ENCODE measurements around the gene ESM1.
"Not testable (repeated sequence)": the region's sequence is repeated elsewhere in the genome, so short reads cannot be mapped to it uniquely, and the experiment has no call there.

Gene ESM1

GRCh38 chr5:55003432-55004065 is 18.2 kb upstream of the ESM1 start:
- FAIRE-seq (no peak), DNase-seq (ENCODE audit: insufficient read length) (no peak)
- TF ChIP-seq POLR2A (IDR thresholded peaks at IDR 0.05; ENCODE audit: low read depth, low read length), result no peak
- TF ChIP-seq POLR2AphosphoS5 (IDR thresholded peaks at IDR 0.05; ENCODE audit: low read depth, low read length), result no peak
- no peak for TF ChIP-seq TAF1 (IDR thresholded peaks at IDR 0.05; ENCODE audit: borderline replicate concordance, low read depth, low read length)

- DNase-seq (ENCODE audit: insufficient read length); FAIRE-seq: not testable (repeated sequence)
These were observed 16.8 kb upstream of the ESM1 start for GRCh38 chr5:55002166-55002565.

GRCh38 chr5:54997081-54997480 is 11.7 kb upstream of the ESM1 start:
- DNase-seq (ENCODE audit: insufficient read length) (no peak), FAIRE-seq (no peak)
- TF ChIP-seq POLR2A (IDR thresholded peaks at IDR 0.05; ENCODE audit: low read depth, low read length) (no peak), TAF1 (IDR thresholded peaks at IDR 0.05; ENCODE audit: borderline replicate concordance, low read depth, low read length) (no peak), POLR2AphosphoS5 (IDR thresholded peaks at IDR 0.05; ENCODE audit: low read depth, low read length) (no peak)

- no peak for FAIRE-seq
- DNase-seq (ENCODE audit: insufficient read length), result no peak
- no peak for TF ChIP-seq POLR2A (IDR thresholded peaks at IDR 0.05; ENCODE audit: low read depth, low read length)
- no peak for TF ChIP-seq TAF1 (IDR thresholded peaks at IDR 0.05; ENCODE audit: borderline replicate concordance, low read depth, low read length)
- TF ChIP-seq POLR2AphosphoS5 (IDR thresholded peaks at IDR 0.05; ENCODE audit: low read depth, low read length), result no peak
These were observed 11.1 kb upstream of the ESM1 start for GRCh38 chr5:54996466-54996865.

GRCh38 chr5:54995168-54995567 is 9.8 kb upstream of the ESM1 start:
- DNase-seq (ENCODE audit: insufficient read length) (no peak), FAIRE-seq (no peak)
- TF ChIP-seq POLR2A (IDR thresholded peaks at IDR 0.05; ENCODE audit: low read depth, low read length), result no peak
- no peak for TF ChIP-seq POLR2AphosphoS5 (IDR thresholded peaks at IDR 0.05; ENCODE audit: low read depth, low read length)
- TF ChIP-seq TAF1 (IDR thresholded peaks at IDR 0.05; ENCODE audit: borderline replicate concordance, low read depth, low read length), result no peak

- FAIRE-seq (no peak), DNase-seq (ENCODE audit: insufficient read length) (no peak)
These were observed 9.2 kb upstream of the ESM1 start for GRCh38 chr5:54994628-54995027.

GRCh38 chr5:54993318-54993717 is 7.9 kb upstream of the ESM1 start:
- no peak for FAIRE-seq
- no peak for DNase-seq (ENCODE audit: insufficient read length)

More at GRCh38 chr5:54994628-54995027, 9.2 kb upstream of the ESM1 start:
- TF ChIP-seq TAF1 (IDR thresholded peaks at IDR 0.05; ENCODE audit: borderline replicate concordance, low read depth, low read length), result no peak
- no peak for TF ChIP-seq POLR2AphosphoS5 (IDR thresholded peaks at IDR 0.05; ENCODE audit: low read depth, low read length)
- TF ChIP-seq POLR2A (IDR thresholded peaks at IDR 0.05; ENCODE audit: low read depth, low read length), result no peak

GRCh38 chr5:54991416-54991815 is 6.0 kb upstream of the ESM1 start:
- DNase-seq (ENCODE audit: insufficient read length), result no peak
- FAIRE-seq, result no peak
- TF ChIP-seq POLR2A (IDR thresholded peaks at IDR 0.05; ENCODE audit: low read depth, low read length), result no peak
- no peak for TF ChIP-seq TAF1 (IDR thresholded peaks at IDR 0.05; ENCODE audit: borderline replicate concordance, low read depth, low read length)
- TF ChIP-seq POLR2AphosphoS5 (IDR thresholded peaks at IDR 0.05; ENCODE audit: low read depth, low read length), result no peak

More at GRCh38 chr5:54993318-54993717, 7.9 kb upstream of the ESM1 start:
- no peak for TF ChIP-seq TAF1 (IDR thresholded peaks at IDR 0.05; ENCODE audit: borderline replicate concordance, low read depth, low read length)
- TF ChIP-seq POLR2A (IDR thresholded peaks at IDR 0.05; ENCODE audit: low read depth, low read length), result no peak
- TF ChIP-seq POLR2AphosphoS5 (IDR thresholded peaks at IDR 0.05; ENCODE audit: low read depth, low read length), result no peak

GRCh38 chr5:54990841-54991258 is 5.5 kb upstream of the ESM1 start:
- FAIRE-seq (no peak), DNase-seq (ENCODE audit: insufficient read length) (no peak)
- TF ChIP-seq POLR2A (IDR thresholded peaks at IDR 0.05; ENCODE audit: low read depth, low read length), result no peak
- no peak for TF ChIP-seq POLR2AphosphoS5 (IDR thresholded peaks at IDR 0.05; ENCODE audit: low read depth, low read length)
- no peak for TF ChIP-seq TAF1 (IDR thresholded peaks at IDR 0.05; ENCODE audit: borderline replicate concordance, low read depth, low read length)

- no peak for FAIRE-seq
- TF ChIP-seq TAF1 (IDR thresholded peaks at IDR 0.05; ENCODE audit: borderline replicate concordance, low read depth, low read length) (no peak), POLR2AphosphoS5 (IDR thresholded peaks at IDR 0.05; ENCODE audit: low read depth, low read length) (no peak), POLR2A (IDR thresholded peaks at IDR 0.05; ENCODE audit: low read depth, low read length) (no peak)
- no peak for DNase-seq (ENCODE audit: insufficient read length)
These were observed 3.4 kb upstream of the ESM1 start for GRCh38 chr5:54988817-54989216.

GRCh38 chr5:54988218-54988617 is 2.8 kb upstream of the ESM1 start:
- no peak for FAIRE-seq
- TF ChIP-seq POLR2AphosphoS5 (IDR thresholded peaks at IDR 0.05; ENCODE audit: low read depth, low read length) (no peak), TAF1 (IDR thresholded peaks at IDR 0.05; ENCODE audit: borderline replicate concordance, low read depth, low read length) (no peak), POLR2A (IDR thresholded peaks at IDR 0.05; ENCODE audit: low read depth, low read length) (no peak)
- DNase-seq (ENCODE audit: insufficient read length), result no peak

GRCh38 chr5:54986269-54986654 is 869 bp upstream of the ESM1 start:
- DNase-seq (ENCODE audit: insufficient read length) (no peak), FAIRE-seq (no peak)
- TF ChIP-seq POLR2AphosphoS5 (IDR thresholded peaks at IDR 0.05; ENCODE audit: low read depth, low read length) (no peak), POLR2A (IDR thresholded peaks at IDR 0.05; ENCODE audit: low read depth, low read length) (no peak), TAF1 (IDR thresholded peaks at IDR 0.05; ENCODE audit: borderline replicate concordance, low read depth, low read length) (no peak)
